IMR-90 (cell line): ENCODE data around the gene ISX. TPM values are rescaled to one million over a fixed set of nuclear protein-coding genes. Genes with fewer than 3 reads are reported as not detected.

Experiments
- ATAC-seq: fragments of 200-7000 bp; cut with Tn5 transposase; 2 replicates; pipeline ENCODE4 v1.9.1; 2020; ENCODE audit warnings: low read depth, mild to moderate bottlenecking, moderate library complexity
- BruUV-seq: library from RNA; stranded (reverse); fragments of 400-500 nt; replicated peaks from 2 replicates; lab custom pipeline; 2021; lab: Mats Ljungman, UMichigan
- CTCF ChIA-PET: fragments of 300-600 bp; formaldehyde crosslinking; extraction: SDS; loops from one replicate; lab custom pipeline; 2021; ENCODE audit warnings: antibody characterized with exemption; lab: Yijun Ruan, JAX
- POLR2A ChIA-PET: fragments of 300-600 bp; sonication (Branson Sonifier 250); formaldehyde crosslinking; loops from one replicate; lab custom pipeline; 2022; ENCODE audit warnings: antibody characterized with exemption; ENCODE audit not compliant: unreplicated experiment; lab: Charles Lee
- DNase-seq: peaks from one replicate; pipeline ENCODE4 v3.0.0; 2013
- H2AFZ ChIP-seq: replicated peaks from 2 replicates; pipeline ENCODE3; 2013; ENCODE audit warnings: low read length, mild to moderate bottlenecking; ENCODE audit not compliant: poor library complexity
- H2AK5ac ChIP-seq: 2 replicates; pipeline ENCODE4 v1.6.1; 2013; ENCODE audit warnings: low read depth, low read length, inconsistent platforms
- H2AK9ac ChIP-seq: replicated peaks from 2 replicates; pipeline ENCODE3; 2013; ENCODE audit warnings: mild to moderate bottlenecking, low read depth, low read length, moderate library complexity; ENCODE audit not compliant: poor library complexity
- H2BK120ac ChIP-seq: 2 replicates; pipeline ENCODE4 v1.6.1; 2013; ENCODE audit warnings: low read depth, low read length, inconsistent platforms
- H2BK15ac ChIP-seq: 3 replicates; pipeline ENCODE4 v1.6.1; 2013; ENCODE audit warnings: low read depth, low read length, inconsistent platforms
- H2BK20ac ChIP-seq: 2 replicates; pipeline ENCODE4 v1.6.1; 2013; ENCODE audit warnings: low read depth, mild to moderate bottlenecking, inconsistent platforms, low read length, moderate library complexity
- H2BK5ac ChIP-seq: 2 replicates; pipeline ENCODE4 v1.6.1; 2013; ENCODE audit warnings: mild to moderate bottlenecking, low read depth, low read length, inconsistent platforms; ENCODE audit not compliant: poor library complexity, severe bottlenecking
- H3K14ac ChIP-seq: replicated peaks from 2 replicates; pipeline ENCODE4 v1.6.1; 2013; ENCODE audit warnings: low read depth, low read length, inconsistent platforms
- H3K18ac ChIP-seq: 2 replicates; pipeline ENCODE4 v1.6.1; 2013; ENCODE audit warnings: low read depth, low read length, control low read depth
- H3K23ac ChIP-seq: 2 replicates; pipeline ENCODE4 v1.6.1; 2013; ENCODE audit warnings: low read depth, low read length, inconsistent platforms
- H3K27ac ChIP-seq: 2 replicates; pipeline ENCODE4 v1.5.1; 2013; ENCODE audit warnings: mild to moderate bottlenecking, control low read depth, low read length; ENCODE audit not compliant: insufficient read depth
- H3K27me3 ChIP-seq: 2 replicates; pipeline ENCODE4 v1.6.1; 2013; ENCODE audit warnings: low read length; ENCODE audit not compliant: control insufficient read depth, insufficient read depth
- H3K36me3 ChIP-seq: 2 replicates; pipeline ENCODE4 v1.6.1; 2013; ENCODE audit warnings: low read length, mixed read lengths; ENCODE audit not compliant: control insufficient read depth, insufficient read depth
- H3K4ac ChIP-seq: 2 replicates; pipeline ENCODE4 v1.6.1; 2013; ENCODE audit warnings: low read depth, low read length, inconsistent platforms
- H3K4me1 ChIP-seq: 2 replicates; pipeline ENCODE4 v1.6.1; 2013; ENCODE audit warnings: low read length, mixed read lengths; ENCODE audit not compliant: control insufficient read depth, insufficient read depth
- H3K4me2 ChIP-seq: 2 replicates; pipeline ENCODE4 v1.6.1; 2013; ENCODE audit warnings: low read depth, mild to moderate bottlenecking, control low read depth, low read length, moderate library complexity
- H3K4me3 ChIP-seq: 2 replicates; pipeline ENCODE4 v1.5.1; 2013; ENCODE audit warnings: low read depth, mild to moderate bottlenecking, control low read depth, low read length, moderate library complexity; ENCODE audit not compliant: insufficient read depth
- H3K56ac ChIP-seq: 2 replicates; pipeline ENCODE4 v1.6.1; 2013; ENCODE audit warnings: low read length, inconsistent platforms; ENCODE audit not compliant: insufficient read depth; ENCODE audit errors: extremely low read depth
- H3K79me1 ChIP-seq, 2 experiments: 2 replicates each; pipeline ENCODE4 v1.6.1; 2013; ENCODE audit warnings: low read length in 2 of 2, inconsistent platforms in 1 of 2, low read depth in 1 of 2
- H3K9ac ChIP-seq: 2 replicates; pipeline ENCODE4 v1.6.1; 2013; ENCODE audit warnings: low read depth, low read length, control low read depth
- H3K9me1 ChIP-seq: 2 replicates; pipeline ENCODE4 v1.6.1; 2013; ENCODE audit warnings: low read length, inconsistent platforms; ENCODE audit not compliant: insufficient read depth
- H3K9me3 ChIP-seq: 2 replicates; pipeline ENCODE4 v1.6.1; 2013; ENCODE audit warnings: low read length; ENCODE audit not compliant: control insufficient read depth, insufficient read depth
- H4K20me1 ChIP-seq: 2 replicates; pipeline ENCODE4 v1.6.1; 2013; ENCODE audit warnings: low read length, inconsistent platforms; ENCODE audit not compliant: insufficient read depth
- H4K5ac ChIP-seq: 2 replicates; pipeline ENCODE4 v1.6.1; 2013; ENCODE audit warnings: mild to moderate bottlenecking, low read depth, low read length, control low read depth
- H4K8ac ChIP-seq, 2 experiments: 2 replicates each; pipeline ENCODE4 v1.6.1; 2013; ENCODE audit warnings: low read depth in 2 of 2, low read length in 2 of 2, control low read depth in 1 of 2, inconsistent platforms in 1 of 2
- H4K91ac ChIP-seq: 2 replicates; pipeline ENCODE4 v1.6.1; 2013; ENCODE audit warnings: low read depth, low read length, inconsistent platforms; ENCODE audit not compliant: insufficient read depth
- BHLHE40 ChIP-seq: fragments of 150-350 bp; IDR thresholded peaks from 2 replicates; pipeline ENCODE4 v1.6.1; 2016; ENCODE audit warnings: mild to moderate bottlenecking, low read depth, low read length
- CEBPB ChIP-seq: IDR thresholded peaks from 2 replicates; pipeline ENCODE4 v1.6.1; 2012; ENCODE audit warnings: low read depth, low read length, improper control_type of control experiment
- CHD1 ChIP-seq: IDR thresholded peaks from 2 replicates; pipeline ENCODE4 v1.6.1; 2012; ENCODE audit warnings: low read depth, low read length, improper control_type of control experiment
- CTCF ChIP-seq: conservative IDR thresholded peaks from 2 replicates; pipeline ENCODE4 v1.5.1; 2012; ENCODE audit warnings: mild to moderate bottlenecking, low read depth, low read length, improper control_type of control experiment
- ELK1 ChIP-seq: fragments of 150-350 bp; IDR thresholded peaks from 2 replicates; pipeline ENCODE4 v1.6.1; 2016; ENCODE audit warnings: low read depth, mild to moderate bottlenecking, low read length, moderate library complexity, borderline replicate concordance
- FOS ChIP-seq: fragments of 150-350 bp; IDR thresholded peaks from 2 replicates; pipeline ENCODE4 v1.6.1; 2016; ENCODE audit warnings: low read depth, low read length
- MAFK ChIP-seq: IDR thresholded peaks from 2 replicates; pipeline ENCODE4 v1.6.1; 2012; ENCODE audit warnings: low read depth, low read length, improper control_type of control experiment
- MAZ ChIP-seq: IDR thresholded peaks from 2 replicates; pipeline ENCODE4 v1.6.1; 2012; ENCODE audit warnings: low read depth, mild to moderate bottlenecking, low read length, improper control_type of control experiment, moderate library complexity, borderline replicate concordance
- MXI1 ChIP-seq: IDR thresholded peaks from 2 replicates; pipeline ENCODE4 v1.6.1; 2012; ENCODE audit warnings: low read depth, mild to moderate bottlenecking, low read length, moderate library complexity, borderline replicate concordance
- NFE2L2 ChIP-seq: fragments of 150-350 bp; IDR thresholded peaks from 2 replicates; pipeline ENCODE4 v1.6.1; 2016; ENCODE audit warnings: low read depth, mild to moderate bottlenecking, low read length
- POLR2A ChIP-seq: IDR thresholded peaks from 2 replicates; pipeline ENCODE4 v1.6.1; 2012; ENCODE audit warnings: mild to moderate bottlenecking, low read depth, low read length
- RAD21 ChIP-seq: IDR thresholded peaks from 2 replicates; pipeline ENCODE4 v1.6.1; 2012; ENCODE audit warnings: low read length, improper control_type of control experiment
- RCOR1 ChIP-seq: IDR thresholded peaks from 2 replicates; pipeline ENCODE4 v1.6.1; 2012; ENCODE audit warnings: mild to moderate bottlenecking, low read length, improper control_type of control experiment; ENCODE audit not compliant: insufficient replicate concordance
- RFX5 ChIP-seq: IDR thresholded peaks from 2 replicates; pipeline ENCODE4 v1.8.0; 2012; ENCODE audit warnings: low read depth, mild to moderate bottlenecking, low read length, moderate library complexity
- SMC3 ChIP-seq: fragments of 150-350 bp; IDR thresholded peaks from 2 replicates; pipeline ENCODE4 v1.6.1; 2016; ENCODE audit warnings: low read depth, mild to moderate bottlenecking, antibody characterized with exemption, low read length, moderate library complexity
- USF2 ChIP-seq: fragments of 150-350 bp; IDR thresholded peaks from 2 replicates; pipeline ENCODE4 v1.6.1; 2017; ENCODE audit warnings: mild to moderate bottlenecking, antibody characterized with exemption, low read length, low read depth
- WGBS, 2 experiments: methylation state at CpG; one replicate each; pipeline versions ENCODE4 v1.1.5 to v1.1.7; 2013; ENCODE audit warnings: missing lambda C conversion rate in 2 of 2; ENCODE audit not compliant: insufficient read length in 1 of 2; ENCODE audit errors: extremely low coverage in 2 of 2; 5-methylcytosine and 5-hydroxymethylcytosine counted together
- dilution Hi-C: fragments of 300-500 bp; cut with HindIII; formaldehyde crosslinking; loops from one replicate; pipeline ENCODE4 v1.14.3; 2018; ENCODE audit warnings: low sequenced_read_pairs; ENCODE audit not compliant: unreplicated experiment
- in situ Hi-C: fragments of 300-500 bp; cut with MboI; formaldehyde crosslinking; loops from 3 replicates; pipeline ENCODE4 v1.14.3; 2019; ENCODE audit warnings: low sequenced_read_pairs, inconsistent platforms, mixed read lengths
- intact Hi-C: fragments of 100-400 bp; cut with micrococcal nuclease; formaldehyde crosslinking; loops from 2 replicates; pipeline ENCODE4 v1.10.0; 2022
- polyA plus RNA-seq, 3 experiments: library from polyadenylated mRNA; depleted of rRNA; stranded (reverse); fragments of >200 nt; gene quantifications; 2 replicates each; pipeline ENCODE4 v1.2.3, GENCODE V29; 2012; ENCODE audit warnings: low replicate concordance in 1 of 3
- total RNA-seq: library from RNA; depleted of rRNA; stranded (reverse); fragments of >200 nt; gene quantifications from 2 replicates; pipeline ENCODE4 v1.2.3, GENCODE V29; 2012

The ISX gene
- total and polyA plus RNA-seq, 2 of the 4 experiments (the other 2 are of a cell fraction), result not detected

GRCh38 chr22:35066768-35067167, 810 bp downstream of the ISX start:
- dilution Hi-C loops, result no loop called here

More at GRCh38 chr22:35066768-35067167, 810 bp downstream of the ISX start:
- no peak for DNase-seq
- Histone ChIP-seq H3K18ac (no peak overlapping the region), H4K91ac (no peak overlapping the region), H2BK20ac (no peak overlapping the region), H3K9me3 (peaks cover 16% of the 10 kb centered on the region), H3K79me1 (no peaks in the 10 kb centered on the region), H3K4me2 (no peak overlapping the region), H3K4me3 (no peak overlapping the region), H3K4me1 (no peaks in the 10 kb centered on the region), H3K27me3 (no peaks in the 10 kb centered on the region), H3K23ac (no peak overlapping the region), H3K9ac (no peak overlapping the region), H2BK15ac (no peak overlapping the region), H2AK5ac (no peak overlapping the region), H4K20me1 (no peaks in the 10 kb centered on the region), H3K14ac (no peak overlapping the region), H3K56ac (no peak overlapping the region), H3K36me3 (no peaks in the 10 kb centered on the region), H3K9me1 (no peaks in the 10 kb centered on the region), H2BK5ac (no peak overlapping the region), H2AK9ac (no peak overlapping the region), H4K5ac (no peak overlapping the region), H4K8ac (no peak overlapping the region), H2AFZ (no peak overlapping the region), H2BK120ac (no peak overlapping the region), H3K4ac (no peak overlapping the region), H3K27ac (no peak overlapping the region)
- intact Hi-C loops (no loop called here), in situ Hi-C loops (no loop called here)
- no peak for ATAC-seq
- 53% methylated on average over 2 of the region's 7 CpGs; no CpG with 5 or more reads in 1 of the 2 experiments for WGBS, 2 experiments
- no peak for TF ChIP-seq CTCF
- TF ChIP-seq CEBPB, result no peak
- no peak for TF ChIP-seq FOS
- no peak for TF ChIP-seq MXI1
- no peak for TF ChIP-seq RAD21
- no peak for TF ChIP-seq BHLHE40
- TF ChIP-seq MAFK, result no peak
- TF ChIP-seq SMC3, result no peak
- no peak for TF ChIP-seq USF2
- no peak for TF ChIP-seq NFE2L2
- TF ChIP-seq RCOR1, result no peak
- no peak for TF ChIP-seq RFX5
- no peak for TF ChIP-seq POLR2A
- no peak for TF ChIP-seq ELK1
- no peak for TF ChIP-seq MAZ
- no peak for TF ChIP-seq CHD1
- ChIA-PET CTCF (no interaction called here), POLR2A (no interaction called here)
- no TSS peak for BruUV-seq
